HG02870 (cell line): ENCODE measurements around the gene SLITRK1.

ENCODE experiments used
- ATAC-seq: cut with Tn5 transposase; IDR thresholded peaks from one replicate; pipeline ENCODE4 v1.9.1; 2021; ENCODE audit warnings: mild to moderate bottlenecking, moderate library complexity; ENCODE audit not compliant: unreplicated experiment

Gene SLITRK1

GRCh38 chr13:83876546-83876945, 5.7 kb downstream of the SLITRK1 start:
- peak; percentile 91 for ATAC-seq

GRCh38 chr13:83867708-83868107, 14.6 kb downstream of the SLITRK1 start:
- ATAC-seq: no peak

- no peak for ATAC-seq
Observed at GRCh38 chr13:83865161-83866137, 16.8 kb downstream of the SLITRK1 start.

- ATAC-seq: no peak
Observed at GRCh38 chr13:83853771-83854170, 28.5 kb downstream of the SLITRK1 start.

DNA sequence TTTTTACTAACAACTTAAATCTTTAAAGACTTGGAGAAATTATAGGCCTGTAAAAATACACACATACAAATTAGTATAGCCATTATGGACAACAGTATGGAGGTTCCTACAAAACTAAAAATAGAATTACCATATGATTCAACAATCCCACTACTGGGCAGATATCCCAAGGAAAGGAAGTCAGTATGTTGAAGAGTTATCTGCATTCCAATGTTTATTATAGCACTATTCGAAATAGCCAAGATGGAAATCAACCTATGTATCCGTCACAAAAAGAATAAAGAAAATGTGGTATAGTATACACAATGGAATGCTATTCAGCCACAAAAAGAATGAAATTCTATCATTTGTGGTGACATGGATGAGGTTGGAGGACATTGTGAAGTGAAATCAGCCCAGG, 37.2 kb downstream of the SLITRK1 start:
- ATAC-seq: no peak

GRCh38 chr13:83839146-83839545, 43.1 kb downstream of the SLITRK1 start:
- ATAC-seq: no peak

- ATAC-seq: no peak
Observed at GRCh38 chr13:83831796-83832195, 50.5 kb downstream of the SLITRK1 start.

GRCh38 chr13:83829810-83830209, 52.5 kb downstream of the SLITRK1 start:
- ATAC-seq: no peak

- no peak for ATAC-seq
Observed at GRCh38 chr13:83827338-83827737, 54.9 kb downstream of the SLITRK1 start.
